Right renal pelvis (tissue), 4 donors: ENCODE results near the gene ATE1. TPM values are rescaled to one million over a fixed set of nuclear protein-coding genes. Genes with fewer than 3 reads are reported as not detected.
A peak's percentile ranks its signal among the peaks of the same experiment; 100 is the strongest.
"Not testable (repeated sequence)": the region's sequence is repeated elsewhere in the genome, so short reads cannot be mapped to it uniquely, and the experiment has no call there.

Source experiments
- DNase-seq, 4 donors: peaks; one replicate each; pipeline ENCODE4 v3.0.0-alpha.2; 2013; ENCODE audit warnings: low read depth in 4 of 4, low spot score in 3 of 4, missing footprints in 1 of 4
- polyA plus RNA-seq, 4 donors: library from polyadenylated mRNA; unstranded; fragments of 120-200 nt; gene quantifications; one replicate each; pipeline ENCODE4 v1.2.1, GENCODE V29; 2013; ENCODE audit not compliant: insufficient read length in 4 of 4

The ATE1 gene
- polyA plus RNA-seq, 4 donors: 36.3 to 48.4 (median 43.4) TPM

GRCh38 chr10:121930268-121931085 is 2.6 kb upstream of the ATE1 start:
- DNase-seq: not testable (repeated sequence)

- DNase-seq: not testable (repeated sequence)
Measured at GRCh38 chr10:121929585-121930267, 1.9 kb upstream of the ATE1 start.

- DNase-seq: peak in 1 of 4 donors; percentile 19
Measured at GRCh38 chr10:121928528-121928884, 675 bp upstream of the ATE1 start.

GRCh38 chr10:121927318-121927840 is 452 bp downstream of the ATE1 start:
- peak in 3 of 4 donors; percentile 28 to 55 (median 44) for DNase-seq

- peak in 2 of 4 donors; percentile 20 to 22 for DNase-seq
Measured at GRCh38 chr10:121926671-121927317, 1.0 kb downstream of the ATE1 start.

- no peak for DNase-seq
Measured at GRCh38 chr10:121926157-121926556, 1.7 kb downstream of the ATE1 start.

- no peak for DNase-seq
Measured at GRCh38 chr10:121921238-121921931, 6.4 kb downstream of the ATE1 start.

- DNase-seq: no peak
Measured at GRCh38 chr10:121919666-121920065, 8.2 kb downstream of the ATE1 start.

GRCh38 chr10:121918800-121919199 is 9.0 kb downstream of the ATE1 start:
- DNase-seq: not testable (repeated sequence)

GRCh38 chr10:121914661-121915060 is 13.2 kb downstream of the ATE1 start:
- no peak for DNase-seq

GRCh38 chr10:121911421-121911697 is 16.5 kb downstream of the ATE1 start:
- no peak for DNase-seq

- no peak for DNase-seq
Measured at GRCh38 chr10:121910673-121911420, 17.0 kb downstream of the ATE1 start.

- no peak for DNase-seq
Measured at GRCh38 chr10:121904888-121905287, 22.9 kb downstream of the ATE1 start.

GRCh38 chr10:121900443-121901174 is 27.2 kb downstream of the ATE1 start:
- DNase-seq: peak; percentile 74 to 81 (median 78)

- DNase-seq: no peak
Measured at GRCh38 chr10:121899727-121900126, 28.1 kb downstream of the ATE1 start.

GRCh38 chr10:121891103-121891502 is 36.7 kb downstream of the ATE1 start:
- no peak for DNase-seq

GRCh38 chr10:121889212-121889611 is 38.6 kb downstream of the ATE1 start:
- no peak for DNase-seq

GRCh38 chr10:121886997-121887622 is 40.7 kb downstream of the ATE1 start:
- DNase-seq: peak; percentile 25 to 49 (median 46)

GRCh38 chr10:121886181-121886580 is 41.6 kb downstream of the ATE1 start:
- DNase-seq: no peak
